Stomach (tissue), 4 donors: ENCODE measurements around the gene PIWIL4.

ENCODE experiments used
- CTCF ChIP-seq, 7 experiments: fragments of 450-650 bp in 4 of 7; fragments of 200-600 bp in 3 of 7; sonication (generic) in 3 of 7; IDR thresholded peaks; one replicate each; pipeline ENCODE4 v1.5.1; 2016 to 2019; ENCODE audit warnings: antibody characterized with exemption in 7 of 7, control low read depth in 2 of 7, mild to moderate bottlenecking in 1 of 7
- EP300 ChIP-seq: sonication (generic); formaldehyde crosslinking; IDR thresholded peaks from one replicate; pipeline ENCODE4 v1.6.1; 2017; ENCODE audit warnings: antibody characterized with exemption
- POLR2A ChIP-seq, 4 donors: fragments of 450-650 bp; IDR thresholded peaks; one replicate each; pipeline ENCODE4 v1.6.1; 2016; ENCODE audit warnings: antibody characterized with exemption in 4 of 4, control low read depth in 2 of 4, mild to moderate bottlenecking in 1 of 4, moderate library complexity in 1 of 4
- POLR2AphosphoS5 ChIP-seq, 3 donors: sonication (generic); formaldehyde crosslinking; IDR thresholded peaks; one replicate each; pipeline ENCODE4 v1.6.1; 2016; ENCODE audit warnings: antibody characterized with exemption in 3 of 3

GRCh38 chr11:94533206-94533605 is 34.0 kb upstream of the PIWIL4 start:
- TF ChIP-seq CTCF (IDR thresholded peaks at IDR 0.05) (no peak), POLR2A (IDR thresholded peaks at IDR 0.05) (no peak), EP300 (no peak), POLR2AphosphoS5 (IDR thresholded peaks at IDR 0.05) (no peak)
